GM12864 (cell line): Measurements from ENCODE around the gene DNAH7.

ENCODE experiments used
- DNase-seq: peaks from one replicate; pipeline ENCODE4 v3.0.0-alpha.2; 2011; ENCODE audit warnings: low read depth
- H3K4me3 ChIP-seq: 2 replicates; pipeline ENCODE4 v1.5.1; 2011; ENCODE audit warnings: mild to moderate bottlenecking, low read depth, low read length, control low read depth
- TF ChIP-seq, protein P1 (sequence below): IDR thresholded peaks from 2 replicates; pipeline ENCODE4 v1.5.1; 2011; ENCODE audit warnings: low read depth, mild to moderate bottlenecking, moderate library complexity, low read length, control low read depth, inconsistent platforms; ENCODE audit errors: missing control alignments

The DNAH7 gene

GRCh38 chr2:195836002-195836401 is 232.6 kb downstream of the DNAH7 start:
- DNase-seq, result no peak
- H3K4me3 ChIP-seq, result no peak overlapping the region
- TF ChIP-seq, protein P1, sequence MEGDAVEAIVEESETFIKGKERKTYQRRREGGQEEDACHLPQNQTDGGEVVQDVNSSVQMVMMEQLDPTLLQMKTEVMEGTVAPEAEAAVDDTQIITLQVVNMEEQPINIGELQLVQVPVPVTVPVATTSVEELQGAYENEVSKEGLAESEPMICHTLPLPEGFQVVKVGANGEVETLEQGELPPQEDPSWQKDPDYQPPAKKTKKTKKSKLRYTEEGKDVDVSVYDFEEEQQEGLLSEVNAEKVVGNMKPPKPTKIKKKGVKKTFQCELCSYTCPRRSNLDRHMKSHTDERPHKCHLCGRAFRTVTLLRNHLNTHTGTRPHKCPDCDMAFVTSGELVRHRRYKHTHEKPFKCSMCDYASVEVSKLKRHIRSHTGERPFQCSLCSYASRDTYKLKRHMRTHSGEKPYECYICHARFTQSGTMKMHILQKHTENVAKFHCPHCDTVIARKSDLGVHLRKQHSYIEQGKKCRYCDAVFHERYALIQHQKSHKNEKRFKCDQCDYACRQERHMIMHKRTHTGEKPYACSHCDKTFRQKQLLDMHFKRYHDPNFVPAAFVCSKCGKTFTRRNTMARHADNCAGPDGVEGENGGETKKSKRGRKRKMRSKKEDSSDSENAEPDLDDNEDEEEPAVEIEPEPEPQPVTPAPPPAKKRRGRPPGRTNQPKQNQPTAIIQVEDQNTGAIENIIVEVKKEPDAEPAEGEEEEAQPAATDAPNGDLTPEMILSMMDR, result no peak

- DNase-seq, result no peak
- TF ChIP-seq, protein P1, result no peak
Measured at GRCh38 chr2:195834836-195835235, 233.8 kb downstream of the DNAH7 start.

GRCh38 chr2:195830968-195831950 is 237.4 kb downstream of the DNAH7 start:
- no peak overlapping the region for H3K4me3 ChIP-seq
- DNase-seq, result no peak
- TF ChIP-seq, protein P1, result no peak

More at GRCh38 chr2:195834836-195835235, 233.8 kb downstream of the DNAH7 start:
- no peak overlapping the region for H3K4me3 ChIP-seq

- H3K4me3 ChIP-seq, result no peak overlapping the region
- TF ChIP-seq, protein P1, result no peak
- DNase-seq, result no peak
Measured at GRCh38 chr2:195824478-195824877, 244.2 kb downstream of the DNAH7 start.

GRCh38 chr2:195823206-195823605 is 245.4 kb downstream of the DNAH7 start:
- TF ChIP-seq, protein P1, result no peak
- no peak overlapping the region for H3K4me3 ChIP-seq
- DNase-seq, result no peak

DNA sequence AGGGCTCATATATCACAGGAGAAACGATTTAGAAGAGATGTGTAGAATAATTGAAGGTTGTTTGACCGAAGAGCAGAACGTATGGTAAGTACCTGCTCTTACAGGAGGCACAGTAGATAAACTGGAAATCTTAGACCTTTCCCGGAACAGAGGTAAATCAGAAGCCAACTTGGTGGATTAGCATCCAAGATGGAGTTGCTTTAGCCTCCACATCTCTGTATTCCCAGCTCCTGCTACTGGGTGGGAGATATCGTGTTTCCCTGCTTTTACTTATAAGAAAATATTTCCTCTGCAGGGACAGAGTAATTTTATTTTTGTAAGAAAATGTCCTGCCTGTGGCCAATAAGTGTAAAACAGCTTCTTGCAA is 247.1 kb downstream of the DNAH7 start:
- TF ChIP-seq, protein P1, result no peak
- no peak for DNase-seq
- H3K4me3 ChIP-seq, result no peak overlapping the region
